H9 (cell line): Measurements from ENCODE around the gene ATCAY. TPM values are rescaled to one million over a fixed set of nuclear protein-coding genes. Genes with fewer than 3 reads are reported as not detected.

Experiments
- DNase-seq: peaks from one replicate; pipeline ENCODE4 v3.0.0-alpha.2; 2017
- H2AFZ ChIP-seq: one replicate; pipeline ENCODE4 v1.6.1; 2013; ENCODE audit warnings: mild to moderate bottlenecking, low read length, control low read depth, moderate library complexity
- H2AK5ac ChIP-seq: 2 replicates; pipeline ENCODE4 v1.6.1; 2013; ENCODE audit warnings: low read length, control low read depth, mixed read lengths; ENCODE audit not compliant: insufficient read length
- H2BK120ac ChIP-seq: one replicate; pipeline ENCODE4 v1.6.1; 2013; ENCODE audit warnings: low read depth, mild to moderate bottlenecking, low read length, control low read depth, inconsistent platforms; ENCODE audit not compliant: poor library complexity, severe bottlenecking
- H2BK12ac ChIP-seq: 2 replicates; pipeline ENCODE4 v1.6.1; 2013; ENCODE audit warnings: low read length, control low read depth, mixed read lengths, low read depth; ENCODE audit not compliant: insufficient read length
- H2BK15ac ChIP-seq: 2 replicates; pipeline ENCODE4 v1.6.1; 2013; ENCODE audit warnings: low read depth, low read length, control low read depth
- H2BK20ac ChIP-seq: one replicate; pipeline ENCODE4 v1.6.1; 2013; ENCODE audit warnings: low read depth, mild to moderate bottlenecking, low read length, control low read depth, inconsistent platforms; ENCODE audit not compliant: poor library complexity, severe bottlenecking
- H2BK5ac ChIP-seq: 2 replicates; pipeline ENCODE4 v1.6.1; 2013; ENCODE audit warnings: low read length, control low read depth, mixed read lengths; ENCODE audit not compliant: insufficient read length
- H3K14ac ChIP-seq: 2 replicates; pipeline ENCODE4 v1.6.1; 2013; ENCODE audit warnings: low read length, control low read depth; ENCODE audit not compliant: insufficient read depth
- H3K18ac ChIP-seq: 2 replicates; pipeline ENCODE4 v1.6.1; 2013; ENCODE audit warnings: low read depth, mild to moderate bottlenecking, mixed read lengths, low read length, control low read depth; ENCODE audit not compliant: insufficient read length
- H3K23ac ChIP-seq: 2 replicates; pipeline ENCODE4 v1.6.1; 2013; ENCODE audit warnings: low read length, control low read depth, mixed read lengths, low read depth; ENCODE audit not compliant: insufficient read length
- H3K23me2 ChIP-seq: 2 replicates; pipeline ENCODE4 v1.6.1; 2013; ENCODE audit warnings: low read depth, mild to moderate bottlenecking, mixed read lengths, low read length, control low read depth; ENCODE audit not compliant: insufficient read length, poor library complexity, severe bottlenecking
- H3K27ac ChIP-seq: 2 replicates; pipeline ENCODE4 v1.5.1; 2013; ENCODE audit warnings: low read length, control low read depth, mixed read lengths, low read depth; ENCODE audit not compliant: insufficient read length
- H3K27me3 ChIP-seq: 2 replicates; pipeline ENCODE4 v1.6.1; 2013; ENCODE audit warnings: low read length, control low read depth, inconsistent platforms; ENCODE audit not compliant: insufficient read depth
- H3K4ac ChIP-seq: 2 replicates; pipeline ENCODE4 v1.6.1; 2013; ENCODE audit warnings: low read depth, mild to moderate bottlenecking, control low read depth, inconsistent platforms, low read length, moderate library complexity
- H3K4me1 ChIP-seq: 2 replicates; pipeline ENCODE4 v1.6.1; 2013; ENCODE audit warnings: low read length, control low read depth, inconsistent platforms; ENCODE audit not compliant: insufficient read depth
- H3K4me2 ChIP-seq: 2 replicates; pipeline ENCODE4 v1.6.1; 2013; ENCODE audit warnings: low read length, control low read depth, mixed read lengths; ENCODE audit not compliant: insufficient read length, insufficient read depth
- H3K56ac ChIP-seq: 2 replicates; pipeline ENCODE4 v1.6.1; 2013; ENCODE audit warnings: low read depth, mild to moderate bottlenecking, mixed read lengths, low read length, control low read depth; ENCODE audit not compliant: insufficient read length
- H3K79me1 ChIP-seq: 2 replicates; pipeline ENCODE4 v1.6.1; 2013; ENCODE audit warnings: low read depth, mild to moderate bottlenecking, moderate library complexity, low read length, control low read depth, inconsistent platforms; ENCODE audit not compliant: insufficient read depth, poor library complexity, severe bottlenecking
- H3K79me2 ChIP-seq: 2 replicates; pipeline ENCODE4 v1.6.1; 2013; ENCODE audit warnings: low read length, control low read depth, inconsistent platforms; ENCODE audit not compliant: insufficient read depth
- H3K9ac ChIP-seq: 2 replicates; pipeline ENCODE4 v1.6.1; 2013; ENCODE audit warnings: low read length, control low read depth, mixed read lengths; ENCODE audit not compliant: insufficient read length; ENCODE audit errors: extremely low read depth
- H3K9me3 ChIP-seq: one replicate; pipeline ENCODE4 v1.6.1; 2013; ENCODE audit warnings: low read depth, low read length, inconsistent platforms; ENCODE audit not compliant: control insufficient read depth
- H3T11ph ChIP-seq: one replicate; pipeline ENCODE4 v1.6.1; 2013; ENCODE audit warnings: mild to moderate bottlenecking, low read length, control low read depth, inconsistent platforms
- H4K20me1 ChIP-seq: one replicate; pipeline ENCODE4 v1.6.1; 2013; ENCODE audit not compliant: control insufficient read depth, insufficient read length, insufficient read depth
- H4K5ac ChIP-seq: 2 replicates; pipeline ENCODE4 v1.6.1; 2013; ENCODE audit warnings: low read depth, mild to moderate bottlenecking, mixed read lengths, low read length, control low read depth; ENCODE audit not compliant: insufficient read length
- H4K8ac ChIP-seq: replicated peaks from 2 replicates; pipeline ENCODE4 v1.6.1; 2013; ENCODE audit warnings: low read length, control low read depth, mixed read lengths, low read depth; ENCODE audit not compliant: insufficient read length
- H4K91ac ChIP-seq: 2 replicates; pipeline ENCODE4 v1.6.1; 2013; ENCODE audit warnings: low read depth, mild to moderate bottlenecking, moderate library complexity, mixed read lengths, low read length, control low read depth; ENCODE audit not compliant: insufficient read length
- H3K27ac Mint-ChIP-seq, 3 experiments: 2 replicates in 2 of 3; 3 replicates in 1 of 3; pipeline ENCODE4 v1.8.0; 2020 to 2021; ENCODE audit warnings: mixed read lengths in 3 of 3, mild to moderate bottlenecking in 1 of 3, moderate library complexity in 1 of 3
- H3K27me3 Mint-ChIP-seq: 2 replicates; pipeline ENCODE4 v1.8.0; 2021; ENCODE audit warnings: low read depth, mild to moderate bottlenecking, moderate library complexity, mixed read lengths
- H3K36me3 Mint-ChIP-seq, 3 experiments: 2 replicates in 2 of 3; 3 replicates in 1 of 3; pipeline ENCODE4 v1.8.0; 2020 to 2021; ENCODE audit warnings: low read depth in 3 of 3, mixed read lengths in 3 of 3; ENCODE audit not compliant: insufficient read depth in 1 of 3
- H3K4me1 Mint-ChIP-seq, 2 experiments: 2 replicates each; pipeline ENCODE4 v1.8.0; 2020; ENCODE audit warnings: mixed read lengths in 2 of 2
- H3K4me3 Mint-ChIP-seq, 2 experiments: 2 replicates in 1 of 2; 3 replicates in 1 of 2; pipeline ENCODE4 v1.8.0; 2020 to 2021; ENCODE audit warnings: mild to moderate bottlenecking in 2 of 2, mixed read lengths in 2 of 2, moderate library complexity in 1 of 2
- H3K9me3 Mint-ChIP-seq, 2 experiments: 2 replicates in 1 of 2; 3 replicates in 1 of 2; pipeline ENCODE4 v1.8.0; 2020; ENCODE audit warnings: mild to moderate bottlenecking in 2 of 2, mixed read lengths in 2 of 2, moderate library complexity in 1 of 2
- CTCF ChIP-seq: fragments of 200-600 bp; sonication (generic); conservative IDR thresholded peaks from 3 replicates; pipeline ENCODE4 v1.8.0; 2021; ENCODE audit warnings: antibody characterized with exemption, mild to moderate bottlenecking
- WGBS: extraction: QIAGEN DNeasy Blood & Tissue Kit; methylation state at CpG from one replicate; pipeline ENCODE4 v1.1.7; 2013; ENCODE audit warnings: missing lambda C conversion rate, low lambda C conversion rate, mixed read lengths; ENCODE audit not compliant: insufficient read length; ENCODE audit errors: extremely low coverage; 5-methylcytosine and 5-hydroxymethylcytosine counted together
- total RNA-seq: library from RNA; stranded (reverse); gene quantifications from 2 replicates; pipeline ENCODE4 v1.2.1, GENCODE V29; 2021

ATCAY gene
- total RNA-seq, 1 experiment from 2014 or later = 12.2 TPM

GRCh38 chr19:3836887-3837286, 43.6 kb upstream of the ATCAY start:
- no peak overlapping the region for H3K4me3 Mint-ChIP-seq
- H3K27ac Mint-ChIP-seq = no peak overlapping the region
- Histone ChIP-seq H3K4me2 (no peak overlapping the region), H3K14ac (no peak overlapping the region), H2BK15ac (no peak overlapping the region), H3K23ac (no peak overlapping the region), H3K56ac (no peak overlapping the region), H2BK12ac (no peak overlapping the region), H3T11ph (no peak overlapping the region), H3K27ac (no peak overlapping the region), H2BK120ac (no peak overlapping the region), H2BK20ac (no peak overlapping the region), H3K4me1 (no peaks in the 10 kb centered on the region), H3K9me3 (no peaks in the 10 kb centered on the region), H4K8ac (no peak overlapping the region), H3K27me3 (no peaks in the 10 kb centered on the region), H2BK5ac (no peak overlapping the region), H2AFZ (no peak overlapping the region), H3K18ac (no peak overlapping the region), H4K91ac (no peak overlapping the region), H2AK5ac (no peak overlapping the region), H4K20me1 (no peaks in the 10 kb centered on the region), H3K79me2 (no peaks in the 10 kb centered on the region), H3K23me2 (no peaks in the 10 kb centered on the region), H3K4ac (no peak overlapping the region), H3K9ac (no peak overlapping the region), H4K5ac (no peak overlapping the region), H3K79me1 (no peaks in the 10 kb centered on the region)
- TF ChIP-seq CTCF = no peak
- H3K36me3 Mint-ChIP-seq = peaks cover 0 to 4% (median 4%) of the 10 kb centered on the region in 3 experiments; a peak in 3 of 7 replicates
- H3K27me3 Mint-ChIP-seq = peaks cover 13% of the 10 kb centered on the region
- no CpG with 5 or more reads among the region's 6 CpGs for WGBS
- DNase-seq = no peak
- H3K4me1 Mint-ChIP-seq = no peaks in the 10 kb centered on the region
- H3K9me3 Mint-ChIP-seq = peaks cover 13 to 14% of the 10 kb centered on the region in 2 experiments; a peak in 4 of 5 replicates
